ENCODE results near the gene CADM4. TPM values are rescaled to one million over a fixed set of nuclear protein-coding genes. Genes with fewer than 3 reads are reported as not detected.
A peak's percentile ranks its signal among the peaks of the same experiment; 100 is the strongest.

Gene CADM4
- total RNA-seq, 4 donors from 2014 or later: 2.3 to 11.9 (median 3.4) TPM

GRCh38 chr19:43597876-43598275 is 41.8 kb downstream of the CADM4 start:
- intact Hi-C loops (cut with DNase I): loop anchor here (2.0 to 10.0 kb wide), 2 partner anchors 23 to 63 kb away; partner anchors contain the start of genes PINLYP, XRCC1 and ZNF575
- no peaks in the 10 kb centered on the region for H3K9me3 ChIP-seq
- no peak overlapping the region for H3K4me3 ChIP-seq (replicated peaks in 1 of 3)
- whole genome bisulfite sequencing, 2 donors: 63 to 72% methylated on average over 5 of the region's 5 CpGs
- no peak overlapping the region for H3K27ac ChIP-seq
- peaks cover 31 to 33% of the 10 kb centered on the region in 2 donors for H3K4me1 ChIP-seq
- no peak for TF ChIP-seq POLR2A (IDR thresholded peaks at IDR 0.05)
- TF ChIP-seq, protein P1, sequence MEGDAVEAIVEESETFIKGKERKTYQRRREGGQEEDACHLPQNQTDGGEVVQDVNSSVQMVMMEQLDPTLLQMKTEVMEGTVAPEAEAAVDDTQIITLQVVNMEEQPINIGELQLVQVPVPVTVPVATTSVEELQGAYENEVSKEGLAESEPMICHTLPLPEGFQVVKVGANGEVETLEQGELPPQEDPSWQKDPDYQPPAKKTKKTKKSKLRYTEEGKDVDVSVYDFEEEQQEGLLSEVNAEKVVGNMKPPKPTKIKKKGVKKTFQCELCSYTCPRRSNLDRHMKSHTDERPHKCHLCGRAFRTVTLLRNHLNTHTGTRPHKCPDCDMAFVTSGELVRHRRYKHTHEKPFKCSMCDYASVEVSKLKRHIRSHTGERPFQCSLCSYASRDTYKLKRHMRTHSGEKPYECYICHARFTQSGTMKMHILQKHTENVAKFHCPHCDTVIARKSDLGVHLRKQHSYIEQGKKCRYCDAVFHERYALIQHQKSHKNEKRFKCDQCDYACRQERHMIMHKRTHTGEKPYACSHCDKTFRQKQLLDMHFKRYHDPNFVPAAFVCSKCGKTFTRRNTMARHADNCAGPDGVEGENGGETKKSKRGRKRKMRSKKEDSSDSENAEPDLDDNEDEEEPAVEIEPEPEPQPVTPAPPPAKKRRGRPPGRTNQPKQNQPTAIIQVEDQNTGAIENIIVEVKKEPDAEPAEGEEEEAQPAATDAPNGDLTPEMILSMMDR (IDR thresholded peaks at IDR 0.05): no peak
- DNase-seq: no peak
- H3K36me3 ChIP-seq: peaks cover 10 to 18% of the 10 kb centered on the region in 2 donors
- no peaks in the 10 kb centered on the region for H3K27me3 ChIP-seq

- WGBS, 2 donors: 14 to 26% methylated on average over 4 to 7 of the region's 7 CpGs
- Histone ChIP-seq H3K4me1 (peaks cover 31 to 33% of the 10 kb centered on the region in 2 donors), H3K4me3 (replicated peaks in 1 of 3) (peak overlapping the region; percentile 13 to 76 (median 55)), H3K27me3 (no peaks in the 10 kb centered on the region), H3K36me3 (peaks cover 13 to 27% of the 10 kb centered on the region in 2 donors), H3K27ac (peak overlapping the region; percentile 94 to 98 (median 95)), H3K9me3 (no peaks in the 10 kb centered on the region)
- no peak for DNase-seq
- intact Hi-C loops (cut with DNase I): loop anchor here (2.0 to 10.0 kb wide), 2 partner anchors 22 to 62 kb away; partner anchors contain the start of genes PINLYP, XRCC1 and ZNF575
- no peak for TF ChIP-seq POLR2A (IDR thresholded peaks at IDR 0.05)
- TF ChIP-seq, protein P1 (IDR thresholded peaks at IDR 0.05): no peak
These were observed 42.7 kb downstream of the CADM4 start for GRCh38 chr19:43596842-43597461.

DNA sequence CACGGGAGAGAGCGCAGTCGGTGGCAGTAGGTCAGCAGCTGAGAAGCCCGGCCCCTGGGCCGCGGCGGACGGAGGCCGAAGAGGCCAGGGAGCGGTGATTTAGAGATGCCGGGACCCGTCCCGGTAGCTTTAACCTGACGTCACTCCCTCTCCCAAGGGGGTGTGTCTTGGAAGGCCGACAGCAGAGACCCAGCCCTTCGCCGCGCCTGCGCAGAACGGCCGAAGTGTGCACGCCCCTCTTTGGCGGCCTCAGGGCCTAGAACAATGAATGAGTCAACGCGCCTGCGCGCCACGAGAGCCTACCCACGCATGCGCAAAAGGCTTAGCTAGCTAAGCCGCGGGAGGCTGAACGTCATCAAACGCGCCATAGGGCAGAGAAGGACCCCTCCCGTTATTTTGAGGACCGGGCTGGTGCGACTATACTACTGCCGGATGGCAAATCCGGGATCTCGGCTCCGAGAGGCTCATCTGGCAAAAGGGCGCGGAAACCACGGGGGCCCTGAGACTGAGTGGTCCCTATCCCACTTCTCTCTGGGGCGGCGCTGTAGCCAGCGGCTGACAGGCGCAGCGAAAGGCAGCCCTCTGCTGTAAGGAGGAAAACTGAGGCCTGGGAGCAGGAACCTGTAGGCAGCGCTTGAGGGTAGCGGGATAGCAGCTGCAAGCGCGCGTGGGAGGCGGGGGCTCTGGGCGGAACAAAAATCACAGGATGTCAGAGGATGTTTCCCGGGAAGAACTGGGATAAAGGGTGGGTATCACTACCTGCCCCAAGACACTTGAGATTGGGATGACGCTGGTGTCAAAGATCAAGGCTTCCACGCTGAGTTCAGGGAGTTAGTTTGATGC is 43.4 kb downstream of the CADM4 start, which contains the start of the genes IRGQ and ZNF576:
IRGQ (minus strand) TSS at position 136 of the 843 bp plus-strand sequence. CDS start 796 bp downstream, outside the sequence.
ZNF576 (plus strand) TSS at position 597 of the 843 bp plus-strand sequence. CDS start 514 bp downstream, outside the sequence.
- peak in 1 of 2 donors; percentile 84 for TF ChIP-seq POLR2A (IDR thresholded peaks at IDR 0.05)
- TF ChIP-seq, protein P1 (IDR thresholded peaks at IDR 0.05): no peak
- peaks cover 13 to 30% of the 10 kb centered on the region in 2 donors for H3K36me3 ChIP-seq
- H3K4me1 ChIP-seq: peaks cover 31 to 33% of the 10 kb centered on the region in 2 donors
- no peaks in the 10 kb centered on the region for H3K27me3 ChIP-seq
- peak within 1 kb of the TSS; percentile 55 to 82 (median 76) for H3K4me3 ChIP-seq (replicated peaks in 1 of 3)
- WGBS, 2 donors: 0% methylated on average over 28 to 49 of the region's 60 CpGs
- intact Hi-C loops (cut with DNase I): loop anchor here (2.0 to 10.0 kb wide), 2 partner anchors 21 to 61 kb away; partner anchors contain the start of genes PINLYP, XRCC1 and ZNF575
- H3K9me3 ChIP-seq: no peaks in the 10 kb centered on the region
- DNase-seq: peak; percentile 100
- H3K27ac ChIP-seq: peak within 1 kb of the TSS; percentile 94 to 98 (median 95)

DNA sequence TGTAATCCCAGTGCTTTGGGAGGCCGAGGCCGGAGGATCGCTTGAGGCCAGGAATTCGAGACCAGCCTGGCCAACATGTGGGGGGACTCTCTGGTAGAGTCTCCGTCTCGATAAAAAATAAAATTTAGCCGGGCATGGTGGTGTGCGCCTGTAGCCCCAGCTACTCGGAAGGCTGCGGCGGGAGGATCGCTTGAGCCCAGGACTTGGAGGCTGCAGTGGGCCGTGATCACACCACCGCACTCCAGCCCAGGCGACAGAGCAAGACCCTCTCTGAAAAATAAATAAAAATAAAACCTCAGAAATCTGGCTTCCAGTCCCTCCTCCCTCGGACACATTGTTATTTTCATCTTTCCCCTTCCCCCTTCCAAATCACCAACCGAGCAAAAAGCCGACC is 44.0 kb downstream of the CADM4 start:
- H3K4me1 ChIP-seq: peaks cover 31 to 33% of the 10 kb centered on the region in 2 donors
- WGBS, 2 donors: 2 to 5% methylated on average over 16 to 18 of the region's 18 CpGs
- peak overlapping the region; percentile 22 to 82 (median 55) for H3K4me3 ChIP-seq (replicated peaks in 1 of 3)
- H3K9me3 ChIP-seq: no peaks in the 10 kb centered on the region
- H3K27ac ChIP-seq: peak overlapping the region; percentile 55 to 98 (median 73)
- no peaks in the 10 kb centered on the region for H3K27me3 ChIP-seq
- peaks cover 13 to 30% of the 10 kb centered on the region in 2 donors for H3K36me3 ChIP-seq
- DNase-seq: peak in 1 of 2 donors; percentile 17
- intact Hi-C loops (cut with DNase I): loop anchor here (10.0 kb wide), 1 partner anchor 61 kb away; the partner anchor contains the start of gene ZNF575
- TF ChIP-seq POLR2A (IDR thresholded peaks at IDR 0.05): no peak
- TF ChIP-seq, protein P1 (IDR thresholded peaks at IDR 0.05): no peak

All from thyroid gland (tissue), 4 donors.